Esophagus (tissue), 2 donors: ENCODE data around the gene KDM4C. TPM values are rescaled to one million over a fixed set of nuclear protein-coding genes. Genes with fewer than 3 reads are reported as not detected.
A peak's percentile ranks its signal among the peaks of the same experiment; 100 is the strongest.
"Not testable (repeated sequence)": the region's sequence is repeated elsewhere in the genome, so short reads cannot be mapped to it uniquely, and the experiment has no call there.

Experiments
- H3K27ac ChIP-seq, 2 donors: one replicate each; pipeline ENCODE4 v1.5.1; 2013; ENCODE audit warnings: low read depth in 2 of 2, mild to moderate bottlenecking in 2 of 2, inconsistent platforms in 1 of 2, low read length in 1 of 2, moderate library complexity in 1 of 2
- H3K27me3 ChIP-seq, 2 donors: one replicate each; pipeline ENCODE4 v1.6.1; 2013; ENCODE audit warnings: low read length in 2 of 2, control low read depth in 1 of 2, mild to moderate bottlenecking in 1 of 2; ENCODE audit not compliant: insufficient read depth in 2 of 2, control insufficient read depth in 1 of 2
- H3K36me3 ChIP-seq, 2 donors: one replicate each; pipeline ENCODE4 v1.6.1; 2013; ENCODE audit warnings: low read length in 1 of 2; ENCODE audit not compliant: control insufficient read depth in 2 of 2, insufficient read depth in 2 of 2
- H3K4me1 ChIP-seq, 2 donors: one replicate each; pipeline ENCODE4 v1.6.1; 2013; ENCODE audit warnings: low read length in 1 of 2; ENCODE audit not compliant: control insufficient read depth in 2 of 2, insufficient read depth in 2 of 2
- H3K4me3 ChIP-seq, 2 donors: one replicate each; pipeline ENCODE4 v1.5.1; 2013; ENCODE audit warnings: low read length in 2 of 2, mild to moderate bottlenecking in 2 of 2, low read depth in 1 of 2, moderate library complexity in 1 of 2
- H3K9me3 ChIP-seq, 2 donors: one replicate each; pipeline ENCODE4 v1.6.1; 2013; ENCODE audit warnings: mild to moderate bottlenecking in 2 of 2, low read depth in 1 of 2, low read length in 1 of 2, moderate library complexity in 1 of 2; ENCODE audit not compliant: control insufficient read depth in 2 of 2, insufficient read depth in 1 of 2
- WGBS, 2 donors: extraction: QIAGEN DNeasy Blood & Tissue Kit; methylation state at CpG; one replicate each; pipeline ENCODE4 v1.1.7; 2013; 5-methylcytosine and 5-hydroxymethylcytosine counted together
- polyA plus RNA-seq, 2 donors: library from polyadenylated mRNA; stranded (reverse); fragments of 200-250 nt; gene quantifications; one replicate each; pipeline ENCODE4 v1.2.3, GENCODE V29; 2013
- donor health status: healthy with polysubstance abuse.
- donor health status: Bipolar disorder and iron deficiency.

The KDM4C gene
- polyA plus RNA-seq, 2 donors, result 5.9 to 8.0 TPM

GRCh38 chr9:6733257-6733656 lies 24.5 kb upstream of the KDM4C start:
- H3K27ac ChIP-seq, result no peak overlapping the region
- H3K4me3 ChIP-seq, result no peak overlapping the region
- WGBS, 2 donors, result 92 to 94% methylated on average over 3 of the region's 3 CpGs
- H3K36me3 ChIP-seq, result no peaks in the 10 kb centered on the region
- no peaks in the 10 kb centered on the region for H3K4me1 ChIP-seq
- H3K27me3 ChIP-seq, result no peaks in the 10 kb centered on the region
- H3K9me3 ChIP-seq, result no peaks in the 10 kb centered on the region

- H3K4me3 ChIP-seq, result no peak overlapping the region
- no peaks in the 10 kb centered on the region for H3K27me3 ChIP-seq
- H3K9me3 ChIP-seq, result no peaks in the 10 kb centered on the region
- 87 to 89% methylated on average over 6 of the region's 6 CpGs for WGBS, 2 donors
- H3K36me3 ChIP-seq, result no peaks in the 10 kb centered on the region
- H3K4me1 ChIP-seq, result no peaks in the 10 kb centered on the region
- no peak overlapping the region for H3K27ac ChIP-seq
These were observed 23.9 kb upstream of the KDM4C start for GRCh38 chr9:6733831-6734230.

- H3K27ac ChIP-seq, result no peak overlapping the region
- H3K4me3 ChIP-seq, result no peak overlapping the region
- no peaks in the 10 kb centered on the region for H3K27me3 ChIP-seq
- H3K36me3 ChIP-seq, result no peaks in the 10 kb centered on the region
- no peaks in the 10 kb centered on the region for H3K9me3 ChIP-seq
- no peaks in the 10 kb centered on the region for H3K4me1 ChIP-seq
- WGBS, 2 donors, result 92% methylated on average over 3 of the region's 3 CpGs
These were observed 22.4 kb upstream of the KDM4C start for GRCh38 chr9:6735422-6735821.

GRCh38 chr9:6739218-6739617 lies 18.6 kb upstream of the KDM4C start:
- H3K27me3 ChIP-seq, result no peaks in the 10 kb centered on the region
- H3K4me1 ChIP-seq, result no peaks in the 10 kb centered on the region
- H3K4me3 ChIP-seq, result no peak overlapping the region
- WGBS, 2 donors, result 10% methylated on average over 1 of the region's 1 CpG
- H3K27ac ChIP-seq, result no peak overlapping the region
- H3K9me3 ChIP-seq, result no peaks in the 10 kb centered on the region
- H3K36me3 ChIP-seq, result no peaks in the 10 kb centered on the region

GRCh38 chr9:6748861-6749260 lies 8.9 kb upstream of the KDM4C start:
- H3K36me3 ChIP-seq, H3K9me3 ChIP-seq, H3K27me3 ChIP-seq, H3K4me3 ChIP-seq, H3K4me1 ChIP-seq, H3K27ac ChIP-seq: not testable (repeated sequence)
- 97 to 99% methylated on average over 9 of the region's 9 CpGs for WGBS, 2 donors

- not testable (repeated sequence) for H3K36me3 ChIP-seq, H3K27me3 ChIP-seq, H3K27ac ChIP-seq, H3K4me3 ChIP-seq, H3K9me3 ChIP-seq, H3K4me1 ChIP-seq
- WGBS, 2 donors, result 92 to 95% methylated on average over 10 of the region's 10 CpGs
These were observed 2.9 kb upstream of the KDM4C start for GRCh38 chr9:6754861-6755260.

- Histone ChIP-seq H3K4me3 (peak overlapping the region; percentile 80 to 99), H3K27ac (peak overlapping the region; percentile 96 to 98), H3K36me3 (no peaks in the 10 kb centered on the region), H3K27me3 (no peaks in the 10 kb centered on the region), H3K9me3 (no peaks in the 10 kb centered on the region), H3K4me1 (peaks cover 0 to 3% of the 10 kb centered on the region in 2 donors)
- WGBS, 2 donors, result 0 to 1% methylated on average over 14 of the region's 14 CpGs
These were observed 679 bp upstream of the KDM4C start for GRCh38 chr9:6757132-6757455.

GRCh38 chr9:6758248-6758497 lies 400 bp downstream of the KDM4C start:
- WGBS, 2 donors, result 0% methylated on average over 35 of the region's 35 CpGs
- Histone ChIP-seq H3K4me3 (peak overlapping the region; percentile 80 to 99), H3K4me1 (peaks cover 0 to 3% of the 10 kb centered on the region in 2 donors), H3K27me3 (no peaks in the 10 kb centered on the region), H3K27ac (peak overlapping the region; percentile 96 to 98), H3K36me3 (no peaks in the 10 kb centered on the region), H3K9me3 (no peaks in the 10 kb centered on the region)

- Histone ChIP-seq H3K27ac (peak overlapping the region; percentile 96 to 98), H3K36me3 (no peaks in the 10 kb centered on the region), H3K27me3 (no peaks in the 10 kb centered on the region), H3K4me1 (peaks cover 0 to 3% of the 10 kb centered on the region in 2 donors), H3K4me3 (peak overlapping the region; percentile 80 to 99), H3K9me3 (no peaks in the 10 kb centered on the region)
- WGBS, 2 donors, result 1% methylated on average over 42 of the region's 42 CpGs
These were observed 868 bp downstream of the KDM4C start for GRCh38 chr9:6758498-6759184.

GRCh38 chr9:6759185-6759977 lies 1.6 kb downstream of the KDM4C start:
- H3K4me3 ChIP-seq, result peak overlapping the region; percentile 80 to 99
- no peaks in the 10 kb centered on the region for H3K36me3 ChIP-seq
- WGBS, 2 donors, result 22 to 23% methylated on average over 27 of the region's 27 CpGs
- no peaks in the 10 kb centered on the region for H3K9me3 ChIP-seq
- no peaks in the 10 kb centered on the region for H3K27me3 ChIP-seq
- H3K4me1 ChIP-seq, result peaks cover 0 to 3% of the 10 kb centered on the region in 2 donors
- H3K27ac ChIP-seq, result peak overlapping the region; percentile 96 to 98
